Heart right ventricle (tissue), 16 donors: ENCODE results near the gene FGF10. TPM values are rescaled to one million over a fixed set of nuclear protein-coding genes. Genes with fewer than 3 reads are reported as not detected.

Source experiments
- ATAC-seq, 8 donors: fragments of 200-7000 bp; cut with Tn5 transposase; one replicate each; pipeline ENCODE4 v1.9.1; 2020; ENCODE audit warnings: mild to moderate bottlenecking in 8 of 8, moderate library complexity in 8 of 8, moderate number of reproducible peaks in 1 of 8
- DNase-seq, 2 donors: peaks; one replicate each; pipeline ENCODE4 v3.0.0-alpha.2; 2020
- H3K27ac ChIP-seq, 10 donors: fragments of 200-600 bp; sonication (generic) in 2 of 10; one replicate each; pipeline versions ENCODE4 v1.5.0 to v1.8.0; 2020 to 2022; ENCODE audit warnings: mild to moderate bottlenecking in 3 of 10
- H3K27me3 ChIP-seq, 7 donors: fragments of 200-600 bp; one replicate each; pipeline ENCODE4 v1.8.0; 2021 to 2022; ENCODE audit warnings: mild to moderate bottlenecking in 2 of 7
- H3K36me3 ChIP-seq, 9 donors: fragments of 200-600 bp; sonication (generic) in 1 of 9; one replicate each; pipeline versions ENCODE4 v1.5.0 to v1.8.0; 2020 to 2022; ENCODE audit warnings: mild to moderate bottlenecking in 2 of 9
- H3K4me1 ChIP-seq, 9 donors: fragments of 200-600 bp; sonication (generic) in 1 of 9; one replicate each; pipeline versions ENCODE4 v1.5.0 to v1.8.0; 2020 to 2022; ENCODE audit warnings: mild to moderate bottlenecking in 4 of 9
- H3K4me3 ChIP-seq, 10 donors: fragments of 200-600 bp; sonication (generic) in 2 of 10; one replicate each; pipeline versions ENCODE4 v1.5.0 to v1.8.0; 2020 to 2022; ENCODE audit warnings: mild to moderate bottlenecking in 7 of 10, moderate library complexity in 2 of 10
- H3K9me3 ChIP-seq, 11 donors: fragments of 200-600 bp in 10 of 11; sonication (generic) in 2 of 11; one replicate each; pipeline versions ENCODE4 v1.5.0 to v1.8.0; 2013 to 2022; ENCODE audit warnings: mild to moderate bottlenecking in 2 of 11, control low read depth in 1 of 11, moderate library complexity in 1 of 11
- WGBS, 2 donors: extraction: QIAGEN DNeasy Blood & Tissue Kit; methylation state at CpG; one replicate each; pipeline ENCODE4 v1.1.7; 2013; ENCODE audit warnings: inconsistent platforms in 1 of 2; 5-methylcytosine and 5-hydroxymethylcytosine counted together
- intact Hi-C, 10 donors: fragments of 100-400 bp; cut with DNase I; formaldehyde crosslinking; loops; one replicate each; pipeline versions ENCODE4 v1.11.1 to v1.14.2; 2022
- polyA plus RNA-seq, 2 donors: library from polyadenylated mRNA; stranded (reverse); fragments of 200-250 nt; gene quantifications; one replicate each; pipeline ENCODE4 v1.2.3, GENCODE V29; 2013
- total RNA-seq, 10 donors: library from RNA; stranded (reverse); fragmentation: NEBNext Ultra II Directional in 3 of 10; extraction: Animal tissue kit (Norgen Biotek cat#: 25700) in 3 of 10; gene quantifications; one replicate each; pipeline versions ENCODE4 v1.2.1 to v1.2.4, GENCODE V29; 2021 to 2023
- TF ChIP-seq, protein P1 (sequence below), 9 donors: fragments of 200-600 bp; sonication (generic) in 2 of 9; IDR thresholded peaks; one replicate each; pipeline versions ENCODE4 v1.5.0 to v1.8.0; 2021 to 2022; ENCODE audit warnings: antibody characterized with exemption in 9 of 9, mild to moderate bottlenecking in 5 of 9, moderate library complexity in 1 of 9
- donor health status: Arrhythmogenic right ventricular cardiomyopathy.
- donor health status: ischemic (EF 13 %, LVEDD 7.1; RV severe dilation, severe dysfunction).
- donor health status: healthy with polysubstance abuse.
- donor health status: DM: no; HTN: yes; CAD: no.
- donor health status: DM: no; HTN: no; CAD: no.
- donor health status: ischemic (EF 25% LVEDD 6.9; RV normal size, moderate dysfunction).
- donor health status: ischemic (EF 25% LVEDD 5.7; RV mildly dilated, moderate dysfunction).
- donor health status: healthy.
- donor health status: DM: yes; HTN: yes; CAD: no.
- donor health status: Ischemic cardiomyopathy.
- donor health status: ischemic (EF 35%, LVEDD 5.7; RV mildly dilated, moderate dysfunction).
- donor health status: nonischemic (EF 11% LVEDD 7.7; RV severe dilation, severe dysfunction).
- donor health status: DM: yes; HTN: yes; CAD: no.
- donor health status: PGD.
- donor health status: ischemic (EF 29% LVEDD 5.4; RV normal size, mild dysfunction).
- donor health status: nonischemic (EF 23%, LVEDD 6.1; RV moderate dilation, normal function).

FGF10 gene
- total and polyA plus RNA-seq, 12 donors: 0.26 to 6.1 (median 0.66) TPM; not detected in 1

DNA sequence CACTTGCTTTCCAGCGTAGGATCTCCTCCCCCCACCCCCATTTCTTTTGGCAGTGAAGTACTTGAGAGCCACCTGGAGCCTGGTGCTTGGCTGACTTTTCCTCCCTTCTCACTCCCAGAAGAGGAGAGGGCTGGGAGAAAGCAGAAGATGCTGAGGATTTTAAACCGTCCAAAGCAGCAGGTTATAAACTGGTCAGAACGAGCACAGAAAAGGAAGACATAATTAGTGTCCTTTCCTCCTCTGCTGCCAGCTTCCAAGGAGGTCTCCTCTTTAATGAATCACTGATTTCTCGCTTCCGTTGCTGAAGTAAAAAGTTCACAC lies 563 bp upstream of the FGF10 start:
- TF ChIP-seq, protein P1, sequence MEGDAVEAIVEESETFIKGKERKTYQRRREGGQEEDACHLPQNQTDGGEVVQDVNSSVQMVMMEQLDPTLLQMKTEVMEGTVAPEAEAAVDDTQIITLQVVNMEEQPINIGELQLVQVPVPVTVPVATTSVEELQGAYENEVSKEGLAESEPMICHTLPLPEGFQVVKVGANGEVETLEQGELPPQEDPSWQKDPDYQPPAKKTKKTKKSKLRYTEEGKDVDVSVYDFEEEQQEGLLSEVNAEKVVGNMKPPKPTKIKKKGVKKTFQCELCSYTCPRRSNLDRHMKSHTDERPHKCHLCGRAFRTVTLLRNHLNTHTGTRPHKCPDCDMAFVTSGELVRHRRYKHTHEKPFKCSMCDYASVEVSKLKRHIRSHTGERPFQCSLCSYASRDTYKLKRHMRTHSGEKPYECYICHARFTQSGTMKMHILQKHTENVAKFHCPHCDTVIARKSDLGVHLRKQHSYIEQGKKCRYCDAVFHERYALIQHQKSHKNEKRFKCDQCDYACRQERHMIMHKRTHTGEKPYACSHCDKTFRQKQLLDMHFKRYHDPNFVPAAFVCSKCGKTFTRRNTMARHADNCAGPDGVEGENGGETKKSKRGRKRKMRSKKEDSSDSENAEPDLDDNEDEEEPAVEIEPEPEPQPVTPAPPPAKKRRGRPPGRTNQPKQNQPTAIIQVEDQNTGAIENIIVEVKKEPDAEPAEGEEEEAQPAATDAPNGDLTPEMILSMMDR (IDR thresholded peaks at IDR 0.05): no peak
- ATAC-seq: peak in 4 of 8 donors; percentile 9 to 38 (median 16)
- WGBS, 2 donors: 11 to 13% methylated on average over 5 of the region's 5 CpGs
- no peak for DNase-seq
- Histone ChIP-seq H3K4me3 (peak overlapping the region; percentile 10 to 60 (median 48)), H3K27ac (peak overlapping the region in 2 of 10 donors; percentile 38 to 50), H3K9me3 (no peaks in the 10 kb centered on the region), H3K27me3 (peaks cover 5 to 66% (median 44%) of the 10 kb centered on the region in 7 donors), H3K36me3 (no peaks in the 10 kb centered on the region), H3K4me1 (peaks cover 0 to 18% (median 3%) of the 10 kb centered on the region in 9 donors)
- intact Hi-C loops: no loop called here

DNA sequence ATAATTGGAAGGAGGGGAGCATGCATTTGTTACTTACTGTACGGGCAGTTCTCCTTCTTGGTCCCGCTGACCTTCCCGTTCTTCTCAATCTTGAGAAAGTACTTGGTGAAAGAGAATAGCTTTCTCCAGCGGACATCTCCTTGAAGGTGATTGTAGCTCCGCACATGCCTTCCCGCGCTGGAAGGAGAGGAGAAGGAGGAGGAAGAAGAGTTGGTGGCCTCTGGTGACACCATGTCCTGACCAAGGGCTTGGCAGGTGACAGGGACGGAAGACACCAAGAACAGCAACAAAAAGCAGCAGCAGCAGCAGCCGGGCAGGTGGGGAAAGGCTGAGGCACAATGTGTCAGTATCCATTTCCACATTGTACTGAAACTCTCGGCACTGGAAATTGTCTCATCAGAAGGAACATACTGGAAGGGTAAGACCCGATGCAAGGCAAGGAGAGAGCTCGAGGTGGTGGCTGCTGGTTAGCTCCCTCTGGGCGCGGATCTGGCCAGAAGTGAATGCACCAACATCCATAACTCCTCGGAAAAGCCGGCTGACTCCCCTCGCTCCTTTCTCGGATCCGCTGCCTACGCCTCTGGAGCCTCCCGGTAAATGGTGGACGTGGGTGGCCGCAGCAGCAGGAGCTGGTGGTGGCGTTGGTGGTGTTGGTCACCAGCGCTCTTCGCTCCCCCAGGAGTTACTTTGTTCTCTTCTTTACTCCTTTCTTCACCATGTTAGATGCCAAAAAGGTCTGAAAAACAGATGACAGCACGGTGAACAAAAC lies 715 bp downstream of the FGF10 start:
- DNase-seq (peak in 1 of 2 donors; percentile 8), ATAC-seq (peak in 7 of 8 donors; percentile 21 to 58 (median 41))
- TF ChIP-seq, protein P1 (IDR thresholded peaks at IDR 0.05): no peak
- no peaks in the 10 kb centered on the region for H3K9me3 ChIP-seq
- intact Hi-C loops: no loop called here
- H3K27ac ChIP-seq: peak overlapping the region in 4 of 10 donors; percentile 19 to 50 (median 36)
- H3K4me1 ChIP-seq: peaks cover 0 to 18% (median 3%) of the 10 kb centered on the region in 9 donors
- H3K4me3 ChIP-seq: peak overlapping the region; percentile 16 to 60 (median 48)
- peaks cover 5 to 62% (median 44%) of the 10 kb centered on the region in 7 donors for H3K27me3 ChIP-seq
- no peaks in the 10 kb centered on the region for H3K36me3 ChIP-seq
- 1 to 2% methylated on average over 27 of the region's 27 CpGs for WGBS, 2 donors

DNA sequence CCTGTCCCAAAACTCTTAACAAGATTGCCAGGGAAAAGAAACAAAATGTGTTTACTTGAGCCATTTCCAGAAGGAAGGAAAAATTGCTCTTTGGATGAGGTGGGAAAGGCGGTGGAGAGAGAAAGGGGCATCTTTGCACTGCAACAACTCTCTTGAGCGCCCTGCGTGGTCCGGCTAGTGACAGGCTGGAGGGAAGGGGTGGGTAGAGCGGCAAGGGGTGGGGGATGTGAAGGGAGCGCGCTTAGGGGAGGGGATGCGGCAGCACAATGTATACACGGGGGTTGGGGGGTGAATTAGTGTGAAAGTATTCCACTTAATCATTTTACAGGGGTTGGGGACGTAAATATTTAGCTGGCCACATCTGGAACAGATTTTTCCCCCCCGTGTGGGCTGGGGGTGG lies 1.3 kb downstream of the FGF10 start:
- no peaks in the 10 kb centered on the region for H3K36me3 ChIP-seq
- H3K27me3 ChIP-seq: peaks cover 5 to 60% (median 44%) of the 10 kb centered on the region in 7 donors
- WGBS, 2 donors: 0 to 3% methylated on average over 11 of the region's 11 CpGs
- DNase-seq: no peak
- TF ChIP-seq, protein P1 (IDR thresholded peaks at IDR 0.05): no peak
- H3K4me1 ChIP-seq: peaks cover 0 to 18% (median 3%) of the 10 kb centered on the region in 9 donors
- H3K9me3 ChIP-seq: no peaks in the 10 kb centered on the region
- H3K4me3 ChIP-seq: peak overlapping the region in 8 of 10 donors; percentile 26 to 60 (median 50)
- H3K27ac ChIP-seq: peak overlapping the region in 1 of 10 donors; percentile 38
- peak in 1 of 8 donors; percentile 22 for ATAC-seq
- intact Hi-C loops: no loop called here

DNA sequence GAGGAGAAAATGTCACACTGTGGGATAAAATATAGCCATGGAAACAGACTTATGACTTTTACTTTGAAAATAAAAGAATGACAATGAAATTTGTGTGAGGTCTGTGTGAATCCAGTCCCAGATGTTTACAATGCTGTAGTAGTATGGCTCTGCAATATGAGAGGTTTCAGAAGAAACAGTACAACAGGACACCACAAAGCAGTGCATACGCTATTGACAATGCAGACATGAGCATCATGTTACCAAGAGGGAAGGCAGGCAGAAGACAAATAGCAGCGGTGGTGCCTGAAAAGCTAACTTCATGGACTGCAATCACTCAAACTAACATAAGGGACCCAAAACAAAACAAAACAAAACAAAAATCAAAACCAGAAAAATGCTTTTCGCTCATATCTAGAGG lies 1.8 kb downstream of the FGF10 start:
- Histone ChIP-seq H3K9me3 (no peaks in the 10 kb centered on the region), H3K36me3 (no peaks in the 10 kb centered on the region), H3K27me3 (peaks cover 5 to 60% (median 44%) of the 10 kb centered on the region in 7 donors), H3K4me1 (peaks cover 0 to 18% (median 3%) of the 10 kb centered on the region in 9 donors), H3K4me3 (peak overlapping the region in 7 of 10 donors; percentile 26 to 60 (median 50)), H3K27ac (peak overlapping the region in 1 of 10 donors; percentile 29)
- WGBS, 2 donors: 5 to 12% methylated on average over 3 of the region's 3 CpGs
- intact Hi-C loops: no loop called here
- TF ChIP-seq, protein P1 (IDR thresholded peaks at IDR 0.05): no peak
- DNase-seq (no peak), ATAC-seq (no peak)
